Measurements from ENCODE around the gene TXNDC12. TPM values are rescaled to one million over a fixed set of nuclear protein-coding genes. Genes with fewer than 3 reads are reported as not detected.

Gene TXNDC12
- polyA plus RNA-seq, 2 of the 4 experiments (the other 2 are of a cell fraction): 59.7 to 65.2 TPM

DNA sequence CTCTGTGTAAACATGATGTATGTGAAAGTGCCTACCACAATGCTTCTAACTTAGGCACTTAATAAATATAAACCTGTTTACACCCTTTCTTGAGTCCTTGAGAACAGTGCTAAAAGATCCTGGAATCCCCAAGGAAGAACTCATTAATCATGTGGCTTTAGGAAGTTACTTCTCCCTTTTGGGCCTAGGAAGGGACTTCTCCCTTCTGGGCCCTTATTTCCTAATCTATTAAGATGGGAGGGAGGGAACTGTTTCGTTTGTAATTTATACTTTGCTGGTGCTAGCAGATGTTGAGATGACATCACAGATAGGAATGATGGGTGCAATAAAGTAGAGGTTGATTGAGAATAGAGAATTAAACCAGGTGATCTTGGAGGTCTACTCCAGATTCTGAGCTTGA, 2.3 kb upstream of the TXNDC12 start (continued):
- no peak for TF ChIP-seq ESRRA (IDR thresholded peaks at IDR 0.05; ENCODE audit: borderline replicate concordance, low read length)

DNA sequence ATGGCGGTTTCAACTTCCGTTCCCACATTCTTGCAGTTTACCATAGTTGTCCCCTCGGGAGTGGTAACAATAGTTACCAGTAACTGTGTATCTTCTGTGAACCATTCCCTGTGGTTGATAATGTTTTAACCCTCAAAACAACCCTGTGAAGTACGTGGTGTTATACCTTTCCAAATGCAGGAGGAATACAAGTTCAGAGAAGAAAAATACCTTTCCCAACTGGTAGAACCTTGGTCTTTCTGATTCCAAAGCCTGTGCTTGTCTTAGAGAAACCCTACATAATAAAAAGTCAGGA, 1.9 kb upstream of the TXNDC12 start:
- CTCF ChIA-PET: no interaction called here
- POLR2A ChIA-PET: interaction anchor here (3.1 kb wide), 1 partner anchor 24 kb away, joined by 13 read pairs; the partner anchor contains the start of gene KTI12
- Histone ChIP-seq H3K4me2 (peak overlapping the region; percentile 91), H3K4me3 (peak overlapping the region; percentile 85), H3K9me3 (no peaks in the 10 kb centered on the region), H3K4me1 (peaks cover 28% of the 10 kb centered on the region), H3K27ac (peak overlapping the region; percentile 99 to 100)
- ATAC-seq (no peak), DNase-seq (ENCODE audit: low read depth in 1 of 2, low spot score in 1 of 2) (no peak), FAIRE-seq (no peak)
- WGBS (ENCODE audit: missing lambda C conversion rate): 0% methylated on average over 4 of the region's 4 CpGs
- TF ChIP-seq SMC3 (IDR thresholded peaks at IDR 0.05) (no peak), ZSCAN20 (CRISPR knock-in tag; IDR thresholded peaks at IDR 0.05) (no peak), MAZ (IDR thresholded peaks at IDR 0.05; ENCODE audit: borderline replicate concordance, low read depth, low read length) (no peak), HEYL (CRISPR knock-in tag; IDR thresholded peaks at IDR 0.05) (no peak), RAD21 (conservative IDR thresholded peaks at IDR 0.05 in 1 of 2, IDR thresholded peaks at IDR 0.05 in 1 of 2) (no peak), HOXB13 (CRISPR knock-in tag; IDR thresholded peaks at IDR 0.05; ENCODE audit: low read depth) (no peak), TP53 (CRISPR knock-in tag; IDR thresholded peaks at IDR 0.05) (no peak), RARB (CRISPR knock-in tag; IDR thresholded peaks at IDR 0.05) (no peak), BHLHE40 (IDR thresholded peaks at IDR 0.05; ENCODE audit: low read depth, low read length) (no peak), CEBPB (IDR thresholded peaks at IDR 0.05) (no peak)
- TF ChIP-seq, protein P1, sequence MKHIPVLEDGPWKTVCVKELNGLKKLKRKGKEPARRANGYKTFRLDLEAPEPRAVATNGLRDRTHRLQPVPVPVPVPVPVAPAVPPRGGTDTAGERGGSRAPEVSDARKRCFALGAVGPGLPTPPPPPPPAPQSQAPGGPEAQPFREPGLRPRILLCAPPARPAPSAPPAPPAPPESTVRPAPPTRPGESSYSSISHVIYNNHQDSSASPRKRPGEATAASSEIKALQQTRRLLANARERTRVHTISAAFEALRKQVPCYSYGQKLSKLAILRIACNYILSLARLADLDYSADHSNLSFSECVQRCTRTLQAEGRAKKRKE (CRISPR knock-in tag; IDR thresholded peaks at IDR 0.05; ENCODE audit: low read depth): no peak
- TF ChIP-seq, protein P2, sequence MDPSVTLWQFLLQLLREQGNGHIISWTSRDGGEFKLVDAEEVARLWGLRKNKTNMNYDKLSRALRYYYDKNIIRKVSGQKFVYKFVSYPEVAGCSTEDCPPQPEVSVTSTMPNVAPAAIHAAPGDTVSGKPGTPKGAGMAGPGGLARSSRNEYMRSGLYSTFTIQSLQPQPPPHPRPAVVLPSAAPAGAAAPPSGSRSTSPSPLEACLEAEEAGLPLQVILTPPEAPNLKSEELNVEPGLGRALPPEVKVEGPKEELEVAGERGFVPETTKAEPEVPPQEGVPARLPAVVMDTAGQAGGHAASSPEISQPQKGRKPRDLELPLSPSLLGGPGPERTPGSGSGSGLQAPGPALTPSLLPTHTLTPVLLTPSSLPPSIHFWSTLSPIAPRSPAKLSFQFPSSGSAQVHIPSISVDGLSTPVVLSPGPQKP (IDR thresholded peaks at IDR 0.05; ENCODE audit: low read depth, low read length): no peak

DNA sequence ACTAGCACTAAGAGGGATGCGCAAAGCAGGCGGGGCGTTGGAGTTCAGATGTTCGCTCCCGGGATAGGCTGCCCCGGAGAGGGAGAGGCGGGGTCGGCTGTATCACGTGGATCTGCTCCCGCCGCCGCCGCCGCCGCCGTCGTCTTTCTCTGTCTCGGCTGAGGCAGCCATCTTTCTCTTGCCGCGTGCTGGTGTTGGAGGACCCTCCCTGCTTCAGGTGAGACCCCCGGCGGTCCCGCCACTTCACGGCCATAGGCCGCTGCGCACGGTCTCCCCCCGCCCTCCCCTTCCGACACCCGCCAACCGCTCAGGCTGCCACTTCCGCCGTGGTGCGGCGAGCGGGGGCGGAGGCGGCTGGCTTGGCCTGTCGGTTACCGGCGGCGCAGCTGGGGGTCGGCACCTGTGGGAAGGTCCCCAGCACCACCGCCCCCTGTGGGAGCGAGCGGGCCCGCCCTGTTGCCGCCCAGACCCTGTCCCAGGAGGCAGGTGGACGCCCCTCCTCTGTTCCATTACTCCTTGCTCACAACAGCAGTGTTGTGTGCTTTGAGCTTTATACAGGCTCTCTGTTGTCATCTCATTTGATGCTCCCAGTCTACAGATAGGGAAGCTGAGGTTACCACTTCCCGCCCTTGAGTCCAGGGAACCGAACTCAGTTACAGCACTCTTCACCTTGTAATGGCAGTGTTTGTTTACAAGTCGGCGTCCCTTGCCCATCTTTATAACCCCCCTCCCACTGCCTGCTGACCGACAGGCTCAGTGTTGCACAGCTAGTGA, 1.4 kb upstream of the TXNDC12 start, which contains the start of gene BTF3L4:
Gene BTF3L4, plus strand, starts transcription at position 133 of the 774 bp plus-strand sequence. CDS start 3,553 bp downstream, outside the sequence.
- CTCF ChIA-PET: no interaction called here
- no peak for FAIRE-seq
- DNase-seq (ENCODE audit: low read depth in 1 of 2, low spot score in 1 of 2): peak; percentile 76 to 92
- H3K4me1 ChIP-seq: peaks cover 28% of the 10 kb centered on the region
- 1% methylated on average over 11 of the region's 54 CpGs for WGBS (ENCODE audit: missing lambda C conversion rate)
- peak within 1 kb of the TSS; percentile 99 to 100 for H3K27ac ChIP-seq
- POLR2A ChIA-PET: interaction anchor here (3.1 kb wide), 1 partner anchor 24 kb away, joined by 13 read pairs; the partner anchor contains the start of gene KTI12
- no peaks in the 10 kb centered on the region for H3K9me3 ChIP-seq
- peak within 1 kb of the TSS; percentile 85 for H3K4me3 ChIP-seq
- ATAC-seq: peak; percentile 93 to 97
- peak within 1 kb of the TSS; percentile 91 for H3K4me2 ChIP-seq
- TF ChIP-seq EHMT2 (IDR thresholded peaks at IDR 0.05; ENCODE audit: low read depth) (no peak), FOSL2 (IDR thresholded peaks at IDR 0.05) (no peak), FOSL2 (CRISPR knock-in tag; IDR thresholded peaks at IDR 0.05) (no peak), ZFP36 (IDR thresholded peaks at IDR 0.05; ENCODE audit: borderline replicate concordance, partially characterized antibody) (no peak), RCOR1 (IDR thresholded peaks at IDR 0.05; ENCODE audit: low read depth, low read length) (no peak), RARB (CRISPR knock-in tag; IDR thresholded peaks at IDR 0.05) (no peak), SMC3 (IDR thresholded peaks at IDR 0.05) (no peak), HMGXB4 (CRISPR knock-in tag; IDR thresholded peaks at IDR 0.05; ENCODE audit: borderline replicate concordance) (no peak), POLR2AphosphoS2 (conservative IDR thresholded peaks at IDR 0.05; ENCODE audit: low read length) (no peak), NPAS2 (CRISPR knock-in tag; IDR thresholded peaks at IDR 0.05; ENCODE audit: borderline replicate concordance) (no peak), PHF8 (IDR thresholded peaks at IDR 0.05; ENCODE audit: borderline replicate concordance, low read depth) (peak; percentile 92), MYC (IDR thresholded peaks at IDR 0.05; ENCODE audit: borderline replicate concordance, low read length) (peak; percentile 78; the same call in 1 of the 2 replicates), ZC3H11A (IDR thresholded peaks at IDR 0.05) (no peak), E2F6 (IDR thresholded peaks at IDR 0.05; ENCODE audit: borderline replicate concordance, low read depth) (peak; percentile 22; the same call in 1 of the 2 replicates), CHD2 (IDR thresholded peaks at IDR 0.05; ENCODE audit: low read length, partially characterized antibody) (no peak)
- TF ChIP-seq, protein P3, sequence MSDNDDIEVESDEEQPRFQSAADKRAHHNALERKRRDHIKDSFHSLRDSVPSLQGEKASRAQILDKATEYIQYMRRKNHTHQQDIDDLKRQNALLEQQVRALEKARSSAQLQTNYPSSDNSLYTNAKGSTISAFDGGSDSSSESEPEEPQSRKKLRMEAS (IDR thresholded peaks at IDR 0.05): peak; percentile 84
- TF ChIP-seq, protein P2 (IDR thresholded peaks at IDR 0.05; ENCODE audit: low read depth, low read length): no peak
- TF ChIP-seq, protein P4, sequence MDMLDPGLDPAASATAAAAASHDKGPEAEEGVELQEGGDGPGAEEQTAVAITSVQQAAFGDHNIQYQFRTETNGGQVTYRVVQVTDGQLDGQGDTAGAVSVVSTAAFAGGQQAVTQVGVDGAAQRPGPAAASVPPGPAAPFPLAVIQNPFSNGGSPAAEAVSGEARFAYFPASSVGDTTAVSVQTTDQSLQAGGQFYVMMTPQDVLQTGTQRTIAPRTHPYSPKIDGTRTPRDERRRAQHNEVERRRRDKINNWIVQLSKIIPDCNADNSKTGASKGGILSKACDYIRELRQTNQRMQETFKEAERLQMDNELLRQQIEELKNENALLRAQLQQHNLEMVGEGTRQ (IDR thresholded peaks at IDR 0.05): peak; percentile 72
